Amniotic stem cell (primary cell): ENCODE data around the gene FXYD7.
A peak's percentile ranks its signal among the peaks of the same experiment; 100 is the strongest.

ENCODE experiments used
- DNase-seq: peaks from one replicate; lab custom pipeline; 2025; lab: John Stamatoyannopoulos, UW

Gene FXYD7

GRCh38 chr19:35110974-35111373 lies 32.1 kb upstream of the FXYD7 start:
- DNase-seq: no peak

- no peak for DNase-seq
Observed at GRCh38 chr19:35112995-35113688, 29.9 kb upstream of the FXYD7 start.

- no peak for DNase-seq
Observed at GRCh38 chr19:35114353-35115176, 28.5 kb upstream of the FXYD7 start.

- DNase-seq: no peak
Observed at GRCh38 chr19:35115177-35115951, 27.7 kb upstream of the FXYD7 start, which contains the start of gene FXYD3. Gene FXYD3 (plus strand): TSS chr19:35115823. CDS start chr19:35119377, 3,554 bp downstream.

- no peak for DNase-seq
Observed at GRCh38 chr19:35116072-35116801, 26.8 kb upstream of the FXYD7 start.

- no peak for DNase-seq
Observed at GRCh38 chr19:35117116-35117515, 25.9 kb upstream of the FXYD7 start.

GRCh38 chr19:35117799-35118198 lies 25.3 kb upstream of the FXYD7 start:
- no peak for DNase-seq

- no peak for DNase-seq
Observed at GRCh38 chr19:35118268-35119020, 24.6 kb upstream of the FXYD7 start.

GRCh38 chr19:35119091-35119490 lies 24.0 kb upstream of the FXYD7 start:
- DNase-seq: no peak

- no peak for DNase-seq
Observed at GRCh38 chr19:35119578-35120155, 23.4 kb upstream of the FXYD7 start.

- no peak for DNase-seq
Observed at GRCh38 chr19:35120492-35120891, 22.6 kb upstream of the FXYD7 start.

GRCh38 chr19:35120898-35121297 lies 22.2 kb upstream of the FXYD7 start:
- DNase-seq: no peak

GRCh38 chr19:35122687-35123551 lies 20.1 kb upstream of the FXYD7 start:
- no peak for DNase-seq

- no peak for DNase-seq
Observed at GRCh38 chr19:35123573-35123972, 19.5 kb upstream of the FXYD7 start.

- DNase-seq: peak; percentile 88
Observed at GRCh38 chr19:35124098-35125060, 18.7 kb upstream of the FXYD7 start.

GRCh38 chr19:35125270-35125717 lies 17.8 kb upstream of the FXYD7 start:
- no peak for DNase-seq

GRCh38 chr19:35125749-35126623 lies 17.1 kb upstream of the FXYD7 start:
- no peak for DNase-seq

GRCh38 chr19:35126624-35126959 lies 16.5 kb upstream of the FXYD7 start:
- no peak for DNase-seq
